SW 1271 (cell line): ENCODE measurements around the gene POLA1.

Experiments
- DNase-seq, 2 experiments: peaks; one replicate each; lab custom pipeline; 2025; lab: John Stamatoyannopoulos, UW

Gene POLA1

GRCh38 chrX:24983931-24984330 lies 290.2 kb downstream of the POLA1 start:
- DNase-seq = no peak

- no peak for DNase-seq
Observed at GRCh38 chrX:24985120-24985519, 291.4 kb downstream of the POLA1 start.

- no peak for DNase-seq
Observed at GRCh38 chrX:24987731-24988130, 294.0 kb downstream of the POLA1 start.

- DNase-seq = no peak
Observed at GRCh38 chrX:24988314-24988713, 294.6 kb downstream of the POLA1 start.

- no peak for DNase-seq
Observed at GRCh38 chrX:24990535-24990934, 296.8 kb downstream of the POLA1 start.

GRCh38 chrX:24993879-24994278 lies 300.2 kb downstream of the POLA1 start:
- no peak for DNase-seq

- DNase-seq = no peak
Observed at GRCh38 chrX:24996096-24996709, 302.5 kb downstream of the POLA1 start.

- DNase-seq = no peak
Observed at GRCh38 chrX:24999511-24999910, 305.8 kb downstream of the POLA1 start.

- no peak for DNase-seq
Observed at GRCh38 chrX:25001808-25002660, 308.3 kb downstream of the POLA1 start.

- DNase-seq = no peak
Observed at GRCh38 chrX:25002661-25003020, 308.9 kb downstream of the POLA1 start.

- no peak for DNase-seq
Observed at GRCh38 chrX:25003066-25003849, 309.5 kb downstream of the POLA1 start.

- no peak for DNase-seq
Observed at GRCh38 chrX:25004040-25004439, 310.3 kb downstream of the POLA1 start.

- no peak for DNase-seq
Observed at GRCh38 chrX:25004485-25005032, 310.8 kb downstream of the POLA1 start.

- DNase-seq = no peak
Observed at GRCh38 chrX:25005034-25005381, 311.3 kb downstream of the POLA1 start.

- DNase-seq = no peak
Observed at GRCh38 chrX:25005382-25006185, 311.9 kb downstream of the POLA1 start.

GRCh38 chrX:25006586-25007058 lies 312.9 kb downstream of the POLA1 start:
- DNase-seq = no peak

GRCh38 chrX:25007059-25008053 lies 313.6 kb downstream of the POLA1 start:
- DNase-seq = no peak

GRCh38 chrX:25009407-25009806 lies 315.7 kb downstream of the POLA1 start:
- DNase-seq = no peak

GRCh38 chrX:25010784-25011588 lies 317.3 kb downstream of the POLA1 start:
- no peak for DNase-seq
